Left colon (tissue), 2 donors: ENCODE measurements around the gene SSU72. TPM values are rescaled to one million over a fixed set of nuclear protein-coding genes. Genes with fewer than 3 reads are reported as not detected.

Source experiments
- total RNA-seq, 2 donors: library from RNA; stranded (reverse); fragmentation: NEBNext Ultra II Directional; extraction: Animal tissue kit (Norgen Biotek cat#: 25700); gene quantifications; one replicate each; pipeline ENCODE4 v1.2.1, GENCODE V29; 2021
- donor health status: DM: no; HTN: no; CAD: no.
- donor health status: DM: yes; HTN: yes; CAD: no.

The SSU72 gene
- total RNA-seq, 2 donors from 2014 or later, result 118 to 130 TPM

Other genes starting within 250 kb of the SSU72 start
- under 1 TPM; 0.67 to 0.89 TPM for gene TAS1R3, start 243.6 kb downstream of the SSU72 start, total RNA-seq
- 10 to 100 TPM; 57.2 to 69.0 TPM for gene DVL1, start 225.4 kb downstream of the SSU72 start, total RNA-seq
- 10 to 100 TPM in 1 of 2 donors, 1 to 10 TPM in 1; 8.5 to 20.7 TPM for gene MXRA8, start 216.3 kb downstream of the SSU72 start, total RNA-seq
- gene AURKAIP1, start 199.7 kb downstream of the SSU72 start, total RNA-seq, result 100 to 1,000 TPM; 175 to 212 TPM
- 100 to 1,000 TPM; 115 to 129 TPM for gene CCNL2, start 175.5 kb downstream of the SSU72 start, total RNA-seq
- gene MRPL20, start 167.6 kb downstream of the SSU72 start, total RNA-seq, result 10 to 100 TPM; 82.1 to 96.7 TPM
- 1 to 10 TPM in 1 of 2 donors, under 1 TPM in 1; 0.76 to 2.7 TPM for gene ANKRD65, start 153.6 kb downstream of the SSU72 start, total RNA-seq
- 10 to 100 TPM; 40.1 to 81.5 TPM for gene VWA1, start 139.2 kb downstream of the SSU72 start, total RNA-seq
- gene ATAD3C, start 125.2 kb downstream of the SSU72 start, total RNA-seq, result under 1 TPM; 0.49 to 0.87 TPM
- 10 to 100 TPM; 15.2 to 16.4 TPM for gene ATAD3B, start 103.1 kb downstream of the SSU72 start, total RNA-seq
- 10 to 100 TPM; 20.7 to 29.6 TPM for gene ATAD3A, start 62.7 kb downstream of the SSU72 start, total RNA-seq
- gene TMEM240, start 34.2 kb downstream of the SSU72 start, total RNA-seq, result 1 to 10 TPM in 1 of 2 donors, under 1 TPM in 1; 0.67 to 2.6 TPM
- gene FNDC10, start 25.3 kb upstream of the SSU72 start, total RNA-seq, result 1 to 10 TPM; 3.1 to 3.3 TPM
- 10 to 100 TPM; 84.8 to 86.1 TPM for gene MIB2, start 40.6 kb upstream of the SSU72 start, total RNA-seq
- 1 to 10 TPM; 1.2 to 7.2 TPM for gene MMP23B, start 57.3 kb upstream of the SSU72 start, total RNA-seq
- gene CDK11B, start 84.1 kb upstream of the SSU72 start, total RNA-seq, result 10 to 100 TPM; 29.6 to 37.0 TPM
- 10 to 100 TPM; 39.0 to 57.0 TPM for gene SLC35E2B, start 117.9 kb upstream of the SSU72 start, total RNA-seq
- gene CDK11A, start 149.5 kb upstream of the SSU72 start, total RNA-seq, result 10 to 100 TPM; 66.4 to 72.3 TPM
- 100 to 1,000 TPM; 141 to 156 TPM for gene NADK, start 203.6 kb upstream of the SSU72 start, total RNA-seq